H1 (cell line): ENCODE measurements around the gene FAM50A. TPM values are rescaled to one million over a fixed set of nuclear protein-coding genes. Genes with fewer than 3 reads are reported as not detected.

ENCODE experiments used
- CTCF ChIA-PET: fragments of 300-600 bp; sonication (Branson Sonifier 250); formaldehyde crosslinking; loops from one replicate; lab custom pipeline; 2021; ENCODE audit not compliant: partially characterized antibody; lab: Charles Lee
- POLR2A ChIA-PET: fragments of 300-600 bp; sonication (Branson Sonifier 250); formaldehyde crosslinking; loops from one replicate; lab custom pipeline; 2021; ENCODE audit warnings: inconsistent platforms; ENCODE audit not compliant: partially characterized antibody; lab: Charles Lee
- DNase-seq, 2 experiments: peaks; one replicate each; pipeline versions ENCODE4 v3.0.0 to v3.0.0-alpha.2; 2010 to 2022; ENCODE audit warnings: low spot score in 2 of 2, low read depth in 1 of 2, mixed read lengths in 1 of 2
- FAIRE-seq: peaks from 2 replicates; lab custom pipeline; 2011; peaks lifted over from hg19 to GRCh38; lab: Jason Lieb, UNC
- H2AFZ ChIP-seq: 2 replicates; pipeline ENCODE4 v1.8.1; 2012; ENCODE audit warnings: low read length, inconsistent platforms
- H2AK5ac ChIP-seq: 2 replicates; pipeline ENCODE4 v1.6.1; 2013; ENCODE audit warnings: low read depth, low read length
- H2BK120ac ChIP-seq: replicated peaks from 2 replicates; pipeline ENCODE3; 2013; ENCODE audit warnings: low read depth, low read length, inconsistent platforms
- H2BK12ac ChIP-seq: 2 replicates; pipeline ENCODE4 v1.6.1; 2013; ENCODE audit warnings: low read depth, low read length
- H2BK15ac ChIP-seq: 2 replicates; pipeline ENCODE4 v1.6.1; 2013; ENCODE audit warnings: low read length
- H2BK20ac ChIP-seq: 2 replicates; pipeline ENCODE4 v1.6.1; 2013; ENCODE audit warnings: low read length
- H2BK5ac ChIP-seq: 2 replicates; pipeline ENCODE4 v1.6.1; 2013; ENCODE audit warnings: low read depth, low read length
- H3K14ac ChIP-seq: 2 replicates; pipeline ENCODE4 v1.6.1; 2013; ENCODE audit warnings: inconsistent platforms; ENCODE audit not compliant: insufficient read length
- H3K18ac ChIP-seq: 2 replicates; pipeline ENCODE4 v1.6.1; 2013; ENCODE audit warnings: low read length; ENCODE audit errors: extremely low read depth
- H3K23ac ChIP-seq: 2 replicates; pipeline ENCODE4 v1.6.1; 2013; ENCODE audit warnings: inconsistent platforms; ENCODE audit not compliant: insufficient read length
- H3K23me2 ChIP-seq: 2 replicates; pipeline ENCODE4 v1.6.1; 2013; ENCODE audit warnings: low read depth, low read length
- H3K27ac ChIP-seq: 2 replicates; pipeline ENCODE4 v1.6.1; 2011; ENCODE audit warnings: low read depth, low read length, inconsistent platforms
- H3K27me3 ChIP-seq, 4 experiments: replicated peaks in 1 of 4; 1 replicate in 1 of 4; 2 replicates in 3 of 4; pipeline versions ENCODE4 v1.6.1 to v1.8.1; 2011 to 2013; ENCODE audit warnings: low read length in 3 of 4, mild to moderate bottlenecking in 3 of 4, inconsistent platforms in 2 of 4, mixed read lengths in 2 of 4, moderate library complexity in 1 of 4; ENCODE audit not compliant: control insufficient read depth in 3 of 4, insufficient read depth in 3 of 4; ENCODE audit errors: extremely low read depth in 1 of 4
- H3K36me3 ChIP-seq, 4 experiments: 2 replicates each; pipeline versions ENCODE4 v1.6.1 to v1.8.1; 2011 to 2013; ENCODE audit warnings: mild to moderate bottlenecking in 4 of 4, low read length in 3 of 4, moderate library complexity in 2 of 4, control low read depth in 1 of 4, inconsistent platforms in 1 of 4; ENCODE audit not compliant: insufficient read depth in 4 of 4, control insufficient read depth in 2 of 4
- H3K4ac ChIP-seq: replicated peaks from 2 replicates; pipeline ENCODE3; 2013; ENCODE audit warnings: low read length, low read depth, mixed read lengths, inconsistent platforms; ENCODE audit not compliant: insufficient read length
- H3K4me1 ChIP-seq, 4 experiments: replicated peaks in 1 of 4; 1 replicate in 1 of 4; 2 replicates in 3 of 4; pipeline versions ENCODE4 v1.6.1 to v1.8.1; 2011 to 2013; ENCODE audit warnings: low read length in 3 of 4, inconsistent platforms in 2 of 4, mixed read lengths in 1 of 4; ENCODE audit not compliant: insufficient read depth in 4 of 4, control insufficient read depth in 3 of 4
- H3K4me2 ChIP-seq, 2 experiments: 2 replicates each; pipeline versions ENCODE4 v1.6.1 to v1.8.1; 2011 to 2013; ENCODE audit warnings: low read depth in 2 of 2, low read length in 2 of 2, control low read depth in 1 of 2, inconsistent platforms in 1 of 2, mild to moderate bottlenecking in 1 of 2; ENCODE audit not compliant: insufficient read depth in 1 of 2
- H3K4me3 ChIP-seq, 4 experiments: fragments of 200-600, 300-600 bp in 1 of 4; sonication (generic), shearing (Covaris generic), sonication (Bioruptor Twin) in 1 of 4; 2 replicates each; pipeline versions ENCODE4 v1.5.1 to v1.8.1; 2011 to 2016; ENCODE audit warnings: low read length in 4 of 4, low read depth in 3 of 4, control low read depth in 2 of 4, inconsistent platforms in 2 of 4, mild to moderate bottlenecking in 2 of 4, mixed read lengths in 1 of 4, moderate library complexity in 1 of 4; ENCODE audit not compliant: insufficient read depth in 2 of 4; ENCODE audit errors: extremely low read depth in 1 of 4
- H3K56ac ChIP-seq: replicated peaks from 2 replicates; pipeline ENCODE3; 2013; ENCODE audit warnings: low read depth, mild to moderate bottlenecking, mixed read lengths, low read length, inconsistent platforms; ENCODE audit not compliant: insufficient read length
- H3K79me1 ChIP-seq: 2 replicates; pipeline ENCODE4 v1.6.1; 2013; ENCODE audit warnings: low read depth, low read length, control low read depth
- H3K79me2 ChIP-seq, 2 experiments: 2 replicates each; pipeline versions ENCODE4 v1.6.1 to v1.8.1; 2012 to 2013; ENCODE audit warnings: low read length in 2 of 2, mild to moderate bottlenecking in 2 of 2, inconsistent platforms in 1 of 2; ENCODE audit not compliant: insufficient read depth in 2 of 2, control insufficient read depth in 1 of 2
- H3K9ac ChIP-seq, 4 experiments: replicated peaks in 1 of 4; 1 replicate in 1 of 4; 2 replicates in 3 of 4; pipeline versions ENCODE4 v1.6.1 to v1.8.1; 2011 to 2013; ENCODE audit warnings: low read depth in 3 of 4, low read length in 3 of 4, control low read depth in 2 of 4, mild to moderate bottlenecking in 2 of 4, moderate library complexity in 2 of 4, inconsistent platforms in 1 of 4; ENCODE audit errors: extremely low read depth in 1 of 4
- H3K9me3 ChIP-seq, 2 experiments: 2 replicates each; pipeline versions ENCODE4 v1.6.1 to v1.8.1; 2012 to 2013; ENCODE audit warnings: mild to moderate bottlenecking in 2 of 2, moderate library complexity in 2 of 2, control low read depth in 1 of 2, inconsistent platforms in 1 of 2, low read depth in 1 of 2, low read length in 1 of 2, mixed read lengths in 1 of 2; ENCODE audit not compliant: insufficient read depth in 2 of 2
- H4K20me1 ChIP-seq, 2 experiments: replicated peaks in 1 of 2; 2 replicates each; pipeline versions ENCODE3 to v1.8.1; 2011 to 2013; ENCODE audit warnings: inconsistent platforms in 2 of 2, low read length in 2 of 2, mild to moderate bottlenecking in 1 of 2; ENCODE audit not compliant: insufficient read depth in 2 of 2, control insufficient read depth in 1 of 2
- H4K5ac ChIP-seq: 2 replicates; pipeline ENCODE4 v1.6.1; 2013; ENCODE audit warnings: low read length, low read depth, mixed read lengths, inconsistent platforms; ENCODE audit not compliant: insufficient read length
- H4K8ac ChIP-seq: 2 replicates; pipeline ENCODE4 v1.8.0; 2013; ENCODE audit warnings: mild to moderate bottlenecking, moderate library complexity, low read length, inconsistent platforms; ENCODE audit not compliant: insufficient read depth; ENCODE audit errors: extremely low read depth
- H4K91ac ChIP-seq: replicated peaks from 2 replicates; pipeline ENCODE3; 2013; ENCODE audit warnings: low read length, mixed read lengths, inconsistent platforms; ENCODE audit not compliant: insufficient read length
- SIN3A ChIP-seq, 2 experiments: IDR thresholded peaks in 1 of 2; conservative IDR thresholded peaks in 1 of 2; 2 replicates each; pipeline ENCODE4 v1.6.1; 2011 to 2012; ENCODE audit warnings: low read length in 2 of 2, improper control_type of control experiment in 1 of 2, low read depth in 1 of 2, mild to moderate bottlenecking in 1 of 2
- ZNF274 ChIP-seq: IDR thresholded peaks from 2 replicates; pipeline ENCODE4 v1.7.0; 2012; ENCODE audit warnings: low read length, borderline replicate concordance; ENCODE audit errors: extremely low read depth
- WGBS, 2 experiments: shearing (Covaris generic) in 1 of 2; methylation state at CpG; one replicate each; pipeline versions ENCODE4 v1.1.6 to v1.1.7; 2013 to 2015; ENCODE audit warnings: low lambda C conversion rate in 2 of 2, mixed read lengths in 2 of 2, inconsistent platforms in 1 of 2, low coverage in 1 of 2, missing lambda C conversion rate in 1 of 2; ENCODE audit not compliant: insufficient replicate concordance in 2 of 2, insufficient coverage in 1 of 2, insufficient read length in 1 of 2; ENCODE audit errors: extremely low coverage in 1 of 2, missing lambda C conversion rate in 1 of 2; 5-methylcytosine and 5-hydroxymethylcytosine counted together
- polyA plus RNA-seq, 7 experiments: library from polyadenylated mRNA; depleted of rRNA in 3 of 7; stranded (reverse) in 5 of 7; unstranded in 2 of 7; fragments of >200 nt in 5 of 7; fragments of 200-250 nt in 2 of 7; gene quantifications; 1 replicate in 5 of 7; 2 replicates in 1 of 7; 4 replicates in 1 of 7; pipeline versions ENCODE4 v1.2.1 to v1.2.3, GENCODE V29; 2011 to 2013; ENCODE audit warnings: missing spikeins in 2 of 7, mixed read lengths in 2 of 7
- total RNA-seq: library from RNA; stranded (reverse); fragmentation: NEBNext Ultra II Directional; extraction: Animal tissue kit (Norgen Biotek cat#: 25700); gene quantifications from 2 replicates; pipeline ENCODE4 v1.2.1, GENCODE V29; 2021

FAM50A gene
- total and polyA plus RNA-seq, 2 of the 8 experiments (the other 6 are each of a cell fraction or from before 2014, with no cell fraction given) = 30.7 to 48.7 TPM

DNA sequence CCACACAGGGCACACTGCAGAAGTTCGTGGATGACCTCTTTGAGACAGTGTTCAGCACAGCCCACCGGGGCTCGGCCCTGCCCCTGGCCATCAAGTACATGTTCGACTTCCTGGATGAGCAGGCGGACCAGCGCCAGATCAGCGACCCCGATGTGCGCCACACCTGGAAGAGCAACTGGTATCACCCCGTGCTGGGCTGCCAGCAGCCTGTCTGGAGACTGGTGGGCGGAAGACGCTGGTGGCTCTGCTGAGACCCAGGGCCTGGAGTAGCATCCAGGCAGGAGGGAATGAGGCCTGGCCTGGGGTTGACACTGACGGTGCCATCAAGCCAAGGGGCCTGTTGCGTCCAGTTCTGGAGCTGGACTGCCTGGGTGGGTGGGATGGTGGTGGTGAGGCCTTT lies 26.5 kb downstream of the FAM50A start:
- Histone ChIP-seq H4K20me1 (no peaks in the 10 kb centered on the region), H3K27ac (no peak overlapping the region), H3K56ac (no peak overlapping the region), H3K79me2 (no peaks in the 10 kb centered on the region), H2BK20ac (no peak overlapping the region), H3K9ac (no peak overlapping the region), H3K27me3 (no peaks in the 10 kb centered on the region), H3K9me3 (no peaks in the 10 kb centered on the region), H3K4me2 (no peak overlapping the region), H2BK12ac (no peak overlapping the region), H3K14ac (no peak overlapping the region), H2AK5ac (no peak overlapping the region), H4K5ac (no peak overlapping the region), H2BK120ac (no peak overlapping the region), H3K4me3 (no peak overlapping the region), H3K18ac (no peak overlapping the region), H3K4me1 (no peaks in the 10 kb centered on the region), H2BK5ac (no peak overlapping the region), H4K8ac (no peak overlapping the region), H3K36me3 (peaks cover 0 to 29% (median 5%) of the 10 kb centered on the region in 4 experiments; a peak in 5 of 8 replicates), H2BK15ac (no peak overlapping the region), H2AFZ (no peak overlapping the region), H3K79me1 (no peaks in the 10 kb centered on the region), H3K4ac (no peak overlapping the region), H3K23me2 (no peaks in the 10 kb centered on the region), H3K23ac (no peak overlapping the region), H4K91ac (no peak overlapping the region)
- DNase-seq = no peak
- TF ChIP-seq SIN3A (conservative IDR thresholded peaks at IDR 0.05 in 1 of 2, IDR thresholded peaks at IDR 0.05 in 1 of 2; ENCODE audit: low read depth in 1 of 2, low read length in 2 of 2) = no peak
- TF ChIP-seq ZNF274 = no peak
- ChIA-PET POLR2A (interaction anchor here (1.2 kb wide), 1 partner anchor 15 kb away, joined by 3 read pairs; no protein-coding TSS in a partner anchor), CTCF (interaction anchor here (1.0 to 1.1 kb wide), 2 partner anchors 10 to 64 kb away, joined by 3 read pairs; no protein-coding TSS in a partner anchor)
- FAIRE-seq = no peak
- 93% methylated on average over 12 of the region's 14 CpGs; no CpG with 5 or more reads in 1 of the 2 experiments for WGBS, 2 experiments
